ENCODE data around the gene VPS13D.

Gene VPS13D

GRCh38 chr1:12220890-12221289 is 8.9 kb upstream of the VPS13D start:
- TF ChIP-seq ZBTB7A (IDR thresholded peaks at IDR 0.05; ENCODE audit: low read depth) (no peak), TEAD4 (IDR thresholded peaks at IDR 0.05) (no peak), FOXM1 (IDR thresholded peaks at IDR 0.05; ENCODE audit: borderline replicate concordance, low read depth) (no peak), REST (IDR thresholded peaks at IDR 0.05; ENCODE audit: low read depth) (no peak), YY1 (IDR thresholded peaks at IDR 0.05; ENCODE audit: low read depth) (no peak), TAF1 (IDR thresholded peaks at IDR 0.05; ENCODE audit: low read depth) (no peak), MAX (IDR thresholded peaks at IDR 0.05) (no peak), EP300 (IDR thresholded peaks at IDR 0.05; ENCODE audit: borderline replicate concordance) (no peak), NFIC (IDR thresholded peaks at IDR 0.05) (no peak), CEBPB (IDR thresholded peaks at IDR 0.05) (no peak), EGR1 (IDR thresholded peaks at IDR 0.05) (no peak)

GRCh38 chr1:12228979-12229378 is 851 bp upstream of the VPS13D start:
- TF ChIP-seq RAD21 (IDR thresholded peaks at IDR 0.05; ENCODE audit: low read depth) (no peak), NFIC (IDR thresholded peaks at IDR 0.05) (no peak), TCF12 (IDR thresholded peaks at IDR 0.05; ENCODE audit: low read depth) (no peak), CEBPB (IDR thresholded peaks at IDR 0.05) (no peak)

- TF ChIP-seq TAF1 (IDR thresholded peaks at IDR 0.05; ENCODE audit: low read depth), result no peak
- TF ChIP-seq TEAD4 (IDR thresholded peaks at IDR 0.05), result no peak
- no peak for TF ChIP-seq TCF12 (IDR thresholded peaks at IDR 0.05; ENCODE audit: low read depth)
- TF ChIP-seq REST (IDR thresholded peaks at IDR 0.05; ENCODE audit: low read depth), result no peak
- no peak for TF ChIP-seq ZBTB7A (IDR thresholded peaks at IDR 0.05; ENCODE audit: low read depth)
- no peak for TF ChIP-seq FOXM1 (IDR thresholded peaks at IDR 0.05; ENCODE audit: borderline replicate concordance, low read depth)
- TF ChIP-seq USF1 (IDR thresholded peaks at IDR 0.05), result no peak
- TF ChIP-seq NFIC (IDR thresholded peaks at IDR 0.05), result no peak
- TF ChIP-seq CREB1 (IDR thresholded peaks at IDR 0.05; ENCODE audit: low read depth), result no peak
Measured at GRCh38 chr1:12229386-12229834, 420 bp upstream of the VPS13D start.

GRCh38 chr1:12230549-12231275 is 882 bp downstream of the VPS13D start:
- no peak for TF ChIP-seq CREB1 (IDR thresholded peaks at IDR 0.05; ENCODE audit: low read depth)
- peak; percentile 12; the same call in 1 of the 2 replicates for TF ChIP-seq ZBTB7A (IDR thresholded peaks at IDR 0.05; ENCODE audit: low read depth)

- TF ChIP-seq ZBTB7A (IDR thresholded peaks at IDR 0.05; ENCODE audit: low read depth), result no peak
- no peak for TF ChIP-seq YY1 (IDR thresholded peaks at IDR 0.05; ENCODE audit: low read depth)
- no peak for TF ChIP-seq MAX (IDR thresholded peaks at IDR 0.05)
- TF ChIP-seq REST (IDR thresholded peaks at IDR 0.05; ENCODE audit: low read depth), result no peak
- TF ChIP-seq RAD21 (IDR thresholded peaks at IDR 0.05; ENCODE audit: low read depth), result no peak
- TF ChIP-seq TAF1 (IDR thresholded peaks at IDR 0.05; ENCODE audit: low read depth), result no peak
- TF ChIP-seq FOXM1 (IDR thresholded peaks at IDR 0.05; ENCODE audit: borderline replicate concordance, low read depth), result no peak
- no peak for TF ChIP-seq CEBPB (IDR thresholded peaks at IDR 0.05)
- TF ChIP-seq TCF12 (IDR thresholded peaks at IDR 0.05; ENCODE audit: low read depth), result no peak
- no peak for TF ChIP-seq CREB1 (IDR thresholded peaks at IDR 0.05; ENCODE audit: low read depth)
- no peak for TF ChIP-seq EP300 (IDR thresholded peaks at IDR 0.05; ENCODE audit: borderline replicate concordance)
- TF ChIP-seq USF1 (IDR thresholded peaks at IDR 0.05), result no peak
- no peak for TF ChIP-seq EGR1 (IDR thresholded peaks at IDR 0.05)
- no peak for TF ChIP-seq NFIC (IDR thresholded peaks at IDR 0.05)
- TF ChIP-seq TEAD4 (IDR thresholded peaks at IDR 0.05), result no peak
Measured at GRCh38 chr1:12231276-12231595, 1.4 kb downstream of the VPS13D start.
